Esophagus squamous epithelium (tissue), 4 donors: ENCODE data around the gene RAB37.

Experiments used
- POLR2A ChIP-seq, 4 donors: fragments of 450-650 bp; IDR thresholded peaks; one replicate each; pipeline ENCODE4 v1.6.1; 2017; ENCODE audit warnings: antibody characterized with exemption in 4 of 4, mild to moderate bottlenecking in 4 of 4, moderate library complexity in 3 of 4
- TF ChIP-seq, protein P1 (sequence below), 6 experiments: fragments of 450-650 bp in 4 of 6; fragments of 200-600 bp in 2 of 6; sonication (generic) in 2 of 6; IDR thresholded peaks; one replicate each; pipeline ENCODE4 v1.5.1; 2016 to 2019; ENCODE audit warnings: antibody characterized with exemption in 6 of 6, mild to moderate bottlenecking in 4 of 6, moderate library complexity in 4 of 6

DNA sequence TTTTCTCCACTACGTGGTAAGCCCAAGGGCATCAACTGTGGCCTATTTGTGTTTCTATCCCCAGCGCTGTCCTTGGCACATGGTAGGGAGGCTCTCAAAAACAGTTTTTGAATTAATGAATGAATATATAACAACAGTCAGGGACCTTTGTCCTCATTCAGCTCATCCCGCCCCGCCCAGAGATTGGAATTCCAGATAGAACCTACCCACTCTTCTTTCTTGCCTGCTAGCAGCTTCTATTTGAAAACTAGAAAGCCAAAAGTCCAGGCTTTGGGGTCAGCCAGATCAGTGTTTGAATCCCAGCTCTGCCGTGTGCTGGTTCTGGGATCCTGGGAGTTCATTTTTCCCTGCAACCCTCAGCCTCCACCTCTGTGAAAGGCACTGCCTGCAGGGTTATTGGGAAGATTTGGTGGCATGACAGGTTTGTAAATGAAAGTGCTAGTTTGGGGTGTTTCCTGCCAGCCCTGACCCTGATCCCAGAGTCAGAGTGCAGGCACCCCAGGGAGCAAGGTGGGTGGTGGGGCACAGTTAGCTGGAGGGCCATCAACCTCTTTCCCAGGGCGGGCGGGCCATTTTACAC, 15.9 kb downstream of the RAB37 start:
- no peak for TF ChIP-seq POLR2A (IDR thresholded peaks at IDR 0.05)
- TF ChIP-seq, protein P1, sequence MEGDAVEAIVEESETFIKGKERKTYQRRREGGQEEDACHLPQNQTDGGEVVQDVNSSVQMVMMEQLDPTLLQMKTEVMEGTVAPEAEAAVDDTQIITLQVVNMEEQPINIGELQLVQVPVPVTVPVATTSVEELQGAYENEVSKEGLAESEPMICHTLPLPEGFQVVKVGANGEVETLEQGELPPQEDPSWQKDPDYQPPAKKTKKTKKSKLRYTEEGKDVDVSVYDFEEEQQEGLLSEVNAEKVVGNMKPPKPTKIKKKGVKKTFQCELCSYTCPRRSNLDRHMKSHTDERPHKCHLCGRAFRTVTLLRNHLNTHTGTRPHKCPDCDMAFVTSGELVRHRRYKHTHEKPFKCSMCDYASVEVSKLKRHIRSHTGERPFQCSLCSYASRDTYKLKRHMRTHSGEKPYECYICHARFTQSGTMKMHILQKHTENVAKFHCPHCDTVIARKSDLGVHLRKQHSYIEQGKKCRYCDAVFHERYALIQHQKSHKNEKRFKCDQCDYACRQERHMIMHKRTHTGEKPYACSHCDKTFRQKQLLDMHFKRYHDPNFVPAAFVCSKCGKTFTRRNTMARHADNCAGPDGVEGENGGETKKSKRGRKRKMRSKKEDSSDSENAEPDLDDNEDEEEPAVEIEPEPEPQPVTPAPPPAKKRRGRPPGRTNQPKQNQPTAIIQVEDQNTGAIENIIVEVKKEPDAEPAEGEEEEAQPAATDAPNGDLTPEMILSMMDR (IDR thresholded peaks at IDR 0.05) = no peak
